Activated CD4-positive, CD25-positive, alpha-beta regulatory T cell treated with anti-CD3 and anti-CD28 coated beads, Interleukin-2, amount 50 U/mL, for 72 hours (primary cell): Measurements from ENCODE around the gene STX8.
"Not testable (repeated sequence)": the region's sequence is repeated elsewhere in the genome, so short reads cannot be mapped to it uniquely, and the experiment has no call there.

Experiments
- DNase-seq: peaks from one replicate; pipeline ENCODE4 v3.0.0; 2021

Gene STX8, protein sequence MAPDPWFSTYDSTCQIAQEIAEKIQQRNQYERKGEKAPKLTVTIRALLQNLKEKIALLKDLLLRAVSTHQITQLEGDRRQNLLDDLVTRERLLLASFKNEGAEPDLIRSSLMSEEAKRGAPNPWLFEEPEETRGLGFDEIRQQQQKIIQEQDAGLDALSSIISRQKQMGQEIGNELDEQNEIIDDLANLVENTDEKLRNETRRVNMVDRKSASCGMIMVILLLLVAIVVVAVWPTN

DNA sequence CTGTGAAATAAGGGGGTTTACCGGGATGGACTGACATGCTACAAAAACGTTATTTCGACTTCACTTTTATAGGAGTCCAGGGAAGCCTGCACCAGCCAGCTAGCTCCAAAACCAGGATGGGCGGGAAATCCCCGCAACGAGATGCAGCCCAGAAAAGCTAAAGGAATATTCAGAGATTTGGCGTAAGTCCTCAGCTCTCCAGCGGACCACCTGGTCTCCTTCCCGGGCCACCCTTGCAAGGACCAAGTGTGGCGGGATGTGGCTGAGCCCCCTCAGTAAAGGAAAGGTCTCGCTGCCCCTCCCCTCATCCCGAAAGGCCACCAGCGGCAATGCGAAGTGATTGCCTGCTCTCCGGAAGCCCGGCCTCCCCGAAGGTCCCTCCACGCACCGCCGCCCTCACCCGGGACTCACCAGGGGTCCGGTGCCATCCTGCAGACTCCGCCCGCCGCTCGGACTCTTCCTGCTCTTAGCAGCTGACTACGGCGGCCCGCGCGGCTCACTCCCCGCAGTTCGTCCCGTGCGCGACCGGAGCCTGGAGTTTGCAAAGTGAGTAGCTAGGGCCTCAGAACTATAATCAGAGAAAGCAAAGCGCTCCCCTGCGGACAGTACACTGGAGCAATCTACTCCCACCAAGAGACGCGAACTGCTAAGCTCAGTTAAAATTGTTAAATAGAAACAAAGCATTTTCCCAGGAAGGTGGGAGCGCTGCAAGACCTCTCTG, at the start of gene STX8:
STX8 (minus strand) TSS at position 440 of the 721 bp plus-strand sequence; CDS start at position 428, 12 bp downstream.
- peak; percentile 86 for DNase-seq

- DNase-seq: no peak
Measured at GRCh38 chr17:9622961-9623360, 47.3 kb upstream of the STX8 start.

GRCh38 chr17:9615486-9615885, 39.9 kb upstream of the STX8 start:
- DNase-seq: no peak

DNA sequence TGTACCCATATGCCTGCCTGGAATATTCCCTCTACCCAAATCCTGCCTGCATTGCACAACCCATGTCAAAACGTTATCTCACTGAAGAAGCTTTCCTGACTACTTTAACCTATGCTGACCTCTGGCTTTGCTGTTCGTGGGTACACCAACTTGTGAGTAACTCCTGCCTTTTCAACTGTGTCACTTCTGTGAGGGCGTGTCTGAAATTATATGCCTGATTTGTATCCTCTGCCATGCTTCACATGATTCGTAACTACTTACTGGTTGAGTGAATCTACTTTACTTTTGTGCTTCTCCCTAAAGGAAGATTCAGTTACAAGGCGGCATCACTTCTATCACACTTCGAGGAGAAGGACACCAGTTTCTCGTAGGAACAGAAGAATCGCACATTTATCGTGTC, 36.4 kb upstream of the STX8 start:
- no peak for DNase-seq

GRCh38 chr17:9611557-9611956, 35.9 kb upstream of the STX8 start:
- no peak for DNase-seq

- not testable (repeated sequence) for DNase-seq
Measured at GRCh38 chr17:9607058-9607457, 31.4 kb upstream of the STX8 start.

DNA sequence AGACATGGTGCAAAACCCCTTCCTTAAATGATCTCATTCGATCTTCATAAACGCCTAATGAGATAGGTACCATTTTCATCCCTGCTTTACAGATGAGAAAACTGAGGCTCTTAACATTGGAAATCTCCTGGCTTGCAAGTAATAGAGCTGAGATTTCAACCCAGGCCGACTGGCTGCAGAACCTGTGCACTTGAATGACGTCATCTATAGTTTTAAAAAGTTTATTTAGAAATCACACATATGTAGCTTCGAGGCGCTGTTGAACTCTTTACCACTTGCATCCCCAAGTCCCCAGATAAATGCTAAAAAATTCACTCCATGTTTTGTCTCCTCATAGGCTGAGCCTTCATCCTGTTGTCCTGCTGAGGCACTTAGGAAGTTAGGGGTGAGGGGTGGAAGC, 30.8 kb upstream of the STX8 start:
- DNase-seq: no peak

GRCh38 chr17:9604583-9604982, 29.0 kb upstream of the STX8 start:
- not testable (repeated sequence) for DNase-seq

DNA sequence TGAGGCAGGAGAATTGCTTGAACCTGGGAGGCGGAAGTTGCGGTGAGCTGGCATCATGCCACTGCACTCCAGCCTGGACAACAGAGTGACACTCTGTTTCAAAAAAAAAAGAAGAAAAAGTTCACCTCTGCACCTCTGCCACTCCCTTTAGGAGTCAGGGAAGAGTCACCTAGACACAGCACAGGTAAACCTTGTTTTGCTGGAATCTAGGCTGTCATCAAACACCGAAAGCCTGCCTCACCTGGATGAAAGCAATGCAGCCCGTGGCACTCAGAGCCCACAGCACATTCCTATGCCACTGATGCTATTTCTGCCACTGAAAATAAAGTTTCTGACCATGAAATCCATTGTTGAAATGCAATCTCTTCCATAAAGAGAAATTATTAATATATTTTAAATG, 23.0 kb upstream of the STX8 start:
- no peak for DNase-seq

DNA sequence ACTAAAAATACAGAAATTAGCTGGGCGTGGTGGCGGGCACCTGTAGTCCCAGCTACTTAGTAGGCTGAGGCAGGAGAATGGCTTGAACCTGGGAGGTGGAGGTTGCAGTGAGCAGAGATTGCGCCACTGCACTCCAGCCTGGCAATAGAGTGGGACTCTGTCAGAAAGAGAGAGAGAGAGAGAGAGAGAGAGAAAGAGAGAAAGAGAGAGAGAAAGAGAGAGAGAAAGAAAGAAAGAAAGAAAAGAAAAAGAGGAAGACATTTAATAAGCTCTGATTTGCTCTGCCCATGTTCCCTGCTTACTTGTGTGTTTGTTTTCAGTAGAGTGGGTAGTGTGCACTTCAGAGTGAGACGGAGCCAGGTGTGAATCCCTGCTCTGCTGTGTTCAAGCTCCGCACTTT, 22.0 kb upstream of the STX8 start:
- not testable (repeated sequence) for DNase-seq

DNA sequence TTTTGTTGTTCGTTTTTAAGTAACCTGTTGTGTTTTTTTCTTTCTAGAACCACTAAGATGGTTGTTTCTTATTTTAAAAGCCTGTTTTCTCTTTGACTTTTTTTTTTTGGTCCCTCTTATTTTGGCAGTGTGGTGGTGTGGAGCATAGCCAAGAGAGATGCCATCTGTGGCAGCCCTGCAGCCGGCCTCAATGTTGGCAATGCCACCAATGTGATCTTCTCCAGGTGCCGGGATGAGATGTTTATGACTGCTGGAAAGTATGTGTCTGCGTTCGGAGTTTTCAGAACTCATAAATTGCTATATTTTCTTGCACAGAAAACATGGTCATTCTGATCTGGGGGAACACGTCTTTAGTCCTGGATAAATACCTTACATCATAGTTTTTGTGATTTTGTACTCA, 18.4 kb upstream of the STX8 start:
- DNase-seq: no peak

DNA sequence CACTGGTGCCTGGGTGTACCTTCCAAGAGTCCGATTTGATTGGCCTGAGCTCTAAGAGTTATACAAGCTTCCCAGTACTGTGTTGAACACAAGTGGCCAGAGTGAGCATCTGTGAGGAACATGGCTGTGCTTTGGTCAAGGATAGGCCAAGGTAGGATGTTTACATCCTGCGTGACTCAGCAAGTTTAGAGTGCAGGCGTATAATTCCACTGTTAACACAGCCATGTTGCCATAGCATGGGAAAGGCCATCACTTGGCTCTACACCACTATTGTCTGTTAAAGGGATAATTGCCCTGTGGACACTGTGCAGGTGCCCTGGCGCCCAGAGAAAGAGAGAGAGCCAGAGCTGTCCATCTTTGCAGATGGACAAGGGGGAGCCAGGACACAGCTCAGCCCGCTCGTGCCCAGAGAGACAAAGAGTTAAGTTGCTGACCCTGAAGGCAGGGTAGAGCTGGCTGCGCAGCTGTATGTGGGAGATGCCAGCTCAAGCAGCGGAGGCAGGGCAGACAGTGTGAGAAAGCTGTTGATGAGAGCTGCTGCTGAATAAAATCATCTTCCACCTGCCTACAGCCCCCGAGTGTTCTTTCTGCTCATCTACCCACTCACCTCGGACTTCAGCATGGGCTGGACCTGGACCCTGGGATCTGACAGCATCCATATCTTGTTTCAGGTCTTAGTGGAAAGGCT, 12.5 kb upstream of the STX8 start:
- no peak for DNase-seq

DNA sequence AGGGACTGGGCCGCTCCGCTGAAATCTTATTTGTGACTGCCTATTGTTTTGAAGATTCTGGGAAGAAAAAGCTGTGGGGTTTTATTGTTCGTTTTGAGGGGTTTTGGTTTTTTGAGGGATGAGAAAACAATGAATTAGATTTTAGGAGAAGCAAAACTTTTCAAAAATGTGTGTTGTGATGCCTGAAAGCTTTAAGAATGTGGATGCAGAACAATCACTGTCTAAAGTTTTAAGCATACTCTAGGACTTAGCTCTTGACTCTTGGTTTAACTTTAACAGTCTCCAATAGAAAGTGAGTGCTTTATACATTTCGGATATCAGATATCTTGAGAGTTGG, 1.7 kb upstream of the STX8 start:
- no peak for DNase-seq

DNA sequence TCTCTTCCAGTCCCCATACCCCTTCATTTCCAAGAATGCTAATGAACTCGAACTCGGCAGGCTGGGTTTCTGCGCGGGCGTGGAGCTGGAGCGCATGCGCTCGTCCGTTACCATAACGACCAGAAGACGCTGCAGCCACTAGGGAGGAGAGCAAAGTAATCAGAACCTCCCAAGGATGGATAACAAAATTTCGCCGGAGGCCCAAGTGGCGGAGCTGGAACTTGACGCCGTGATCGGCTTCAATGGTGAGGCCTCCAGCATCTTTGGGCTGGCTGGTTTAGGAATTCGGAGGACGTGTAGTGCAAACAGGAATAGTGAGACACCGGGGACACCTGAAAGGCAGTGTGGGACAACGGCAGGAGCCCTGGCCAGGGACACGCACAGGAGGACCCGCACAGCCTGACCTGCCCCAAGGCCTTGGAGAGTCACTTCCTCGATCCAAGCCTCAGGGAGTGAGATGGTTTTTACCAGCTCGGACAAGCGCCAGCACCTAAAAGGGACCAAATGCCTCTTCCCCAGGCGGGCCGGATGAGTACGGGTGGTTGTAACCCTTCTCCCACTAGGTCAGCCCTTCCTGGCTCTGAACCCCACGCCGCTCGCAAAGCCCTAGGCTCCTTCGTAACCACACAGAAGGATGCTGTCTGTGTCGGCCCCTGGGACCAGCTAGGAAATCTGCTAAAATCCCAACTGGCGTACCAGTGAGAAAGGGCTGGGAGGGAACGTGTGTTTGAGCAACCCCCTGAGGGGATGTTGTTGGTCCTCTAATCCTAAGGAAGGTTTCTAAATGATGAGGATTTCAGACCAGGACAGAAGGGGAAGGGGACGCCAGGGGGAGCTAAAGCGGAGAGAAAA, 1.1 kb upstream of the STX8 start, which contains the start of gene CFAP52:
CFAP52 (plus strand) TSS at position 122 of the 852 bp plus-strand sequence; CDS start at position 176, 54 bp downstream.
- peak; percentile 78 for DNase-seq

- DNase-seq: no peak
Measured at GRCh38 chr17:9571201-9571600, 4.4 kb downstream of the STX8 start.

DNA sequence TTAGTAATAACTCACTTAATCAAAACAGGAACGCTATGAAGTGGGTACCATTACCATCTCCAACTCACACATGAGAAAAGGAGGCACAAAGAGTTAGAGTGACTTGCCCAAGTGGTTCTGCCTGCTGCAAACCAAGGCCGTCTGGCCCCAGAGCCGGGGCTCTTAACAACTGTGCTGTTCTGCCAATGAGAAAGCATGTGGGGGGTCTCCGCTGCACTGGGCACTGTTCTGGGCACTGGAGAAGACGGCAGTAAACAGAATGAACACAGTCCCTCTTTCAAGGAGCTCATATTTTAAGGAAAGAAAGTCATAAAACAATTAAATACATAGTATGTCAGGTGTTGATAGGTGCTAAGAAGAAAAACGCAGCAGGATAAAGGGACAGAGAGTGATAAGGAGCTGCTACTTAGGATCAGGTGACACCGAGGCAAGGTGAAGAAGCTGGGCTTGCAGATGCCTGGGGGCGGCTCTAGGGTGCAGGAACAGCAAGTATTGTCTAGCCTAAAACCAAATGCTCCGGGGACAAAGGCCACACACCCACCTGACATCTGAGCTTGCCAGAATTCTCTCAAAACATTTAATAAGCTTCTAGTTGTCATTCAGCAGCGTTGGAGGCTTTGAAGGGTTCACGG, 6.5 kb downstream of the STX8 start:
- DNase-seq: no peak

DNA sequence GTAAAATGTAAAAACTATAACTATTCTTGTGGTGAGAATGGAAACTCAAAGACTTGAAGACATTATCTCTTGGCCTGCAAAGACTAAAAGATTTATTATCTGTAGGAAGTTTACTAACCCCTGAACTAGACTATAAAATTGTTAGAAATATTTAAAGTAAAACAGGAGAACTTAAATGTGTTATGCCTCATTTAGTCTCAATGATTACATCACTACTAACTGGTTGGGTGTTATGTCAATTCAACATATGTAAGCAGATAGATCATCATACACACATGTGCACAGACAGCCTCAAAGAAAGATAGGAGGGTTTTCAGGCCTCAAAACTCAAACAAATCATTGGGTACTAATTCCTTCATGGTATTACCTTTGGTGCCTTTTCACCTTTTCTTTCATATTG, 7.6 kb downstream of the STX8 start:
- no peak for DNase-seq

GRCh38 chr17:9566739-9567138, 8.9 kb downstream of the STX8 start:
- DNase-seq: not testable (repeated sequence)

DNA sequence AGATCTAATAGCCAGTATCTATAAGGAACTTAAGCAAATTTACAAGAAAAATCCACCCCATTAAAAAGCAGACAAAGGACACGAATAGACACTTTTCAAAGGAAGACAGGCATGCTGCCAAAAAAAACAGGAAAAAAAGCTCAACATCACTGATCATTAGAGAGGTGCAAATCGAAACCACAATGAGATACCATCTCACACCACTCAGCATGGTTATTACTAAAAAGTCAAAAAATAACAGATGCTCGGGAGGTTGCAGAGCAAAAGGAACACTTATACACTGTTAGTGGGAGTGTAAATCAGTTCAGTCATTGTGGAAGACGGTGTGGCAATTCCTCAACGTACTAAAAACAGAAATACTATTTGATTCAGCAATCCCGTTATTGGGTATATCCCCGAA, 9.6 kb downstream of the STX8 start:
- DNase-seq: no peak

DNA sequence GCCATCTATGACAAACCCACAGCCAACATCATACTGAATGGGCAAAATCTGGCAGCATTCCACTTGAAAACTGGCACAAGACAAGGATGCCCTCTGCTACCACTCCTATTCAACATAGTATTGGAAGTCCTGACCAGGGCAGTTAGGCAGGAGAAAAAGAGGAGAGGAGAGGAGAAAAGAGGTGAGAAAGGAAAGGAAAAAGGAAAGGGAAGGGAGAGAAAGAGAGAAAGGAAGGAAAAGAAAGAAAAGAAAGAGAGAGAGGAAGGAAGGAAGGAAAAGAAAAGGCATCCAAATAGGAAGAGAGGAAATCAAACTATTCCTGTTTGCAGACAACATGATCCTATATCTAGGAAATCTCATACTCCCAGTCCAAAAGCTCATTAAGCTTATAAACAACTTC, 11.5 kb downstream of the STX8 start:
- DNase-seq: no peak

DNA sequence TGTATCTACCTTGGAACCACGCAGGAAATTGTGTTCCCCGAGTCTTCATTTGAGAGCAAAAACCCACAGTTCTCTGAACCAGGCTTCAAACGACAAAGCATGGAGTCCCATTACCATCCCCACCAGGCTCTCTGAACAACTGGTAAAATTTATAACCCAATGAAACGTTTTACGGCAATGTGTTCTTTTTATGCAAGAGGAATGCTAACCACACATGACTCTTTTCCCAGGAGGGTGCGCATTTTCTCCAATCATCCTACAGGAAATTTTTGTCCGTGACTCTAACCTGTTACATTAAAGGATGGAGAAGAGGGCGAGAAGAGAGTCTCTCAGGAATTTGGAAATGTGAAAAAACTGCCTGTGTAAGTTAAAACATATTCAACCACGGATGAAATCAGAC, 17.8 kb downstream of the STX8 start:
- DNase-seq: no peak

DNA sequence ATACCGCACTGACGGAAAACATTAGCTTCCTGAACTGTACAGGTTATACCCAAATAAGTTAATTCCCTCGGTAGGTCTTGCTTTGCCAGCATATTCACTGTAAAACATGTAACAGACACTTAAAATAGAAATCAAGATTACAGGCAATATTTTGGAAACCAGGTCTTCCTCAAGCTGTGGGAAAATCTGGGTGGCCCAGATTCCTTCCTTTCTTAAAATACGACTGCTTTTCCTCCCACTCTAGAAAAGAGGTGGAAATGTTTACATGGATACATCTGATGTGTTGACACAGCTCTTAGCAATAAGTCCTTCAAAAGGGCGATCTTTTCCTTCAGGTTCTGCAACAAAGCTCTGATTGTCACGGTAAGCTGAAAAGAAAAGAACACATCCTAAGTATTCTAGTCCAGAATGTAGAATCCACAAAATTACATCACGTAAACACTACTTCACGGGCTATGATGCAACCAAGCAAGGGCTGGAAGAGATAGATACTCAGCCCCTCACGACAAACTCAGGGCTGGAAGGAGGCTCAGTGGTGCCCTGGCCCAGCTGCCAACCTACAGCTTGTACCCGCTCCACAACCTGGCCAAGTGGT, 18.4 kb downstream of the STX8 start:
- no peak for DNase-seq
